K562 (cell line): ENCODE measurements around the gene KRT35.

Experiments used
- CTCF ChIP-seq, 3 experiments: IDR thresholded peaks in 2 of 3; conservative IDR thresholded peaks in 1 of 3; 2 replicates each; pipeline ENCODE4 v1.5.1; 2011 to 2012; ENCODE audit warnings: low read length in 3 of 3, mild to moderate bottlenecking in 3 of 3, control low read depth in 2 of 3, improper control_type of control experiment in 1 of 3, inconsistent platforms in 1 of 3, low read depth in 1 of 3, mixed read lengths in 1 of 3, moderate library complexity in 1 of 3; ENCODE audit not compliant: insufficient read depth in 2 of 3
- FOXK2 ChIP-seq, 2 experiments: fragments of 450-650 bp; IDR thresholded peaks in 1 of 2; conservative IDR thresholded peaks in 1 of 2; 2 replicates each; pipeline ENCODE4 v1.6.1; 2016; ENCODE audit warnings: low read depth in 2 of 2, mild to moderate bottlenecking in 1 of 2
- POLR2A ChIP-seq: fragments of 450-650 bp; conservative IDR thresholded peaks from 2 replicates; pipeline ENCODE4 v1.6.1; 2016
- POLR3A ChIP-seq: IDR thresholded peaks from 2 replicates; pipeline ENCODE4 v1.6.1; 2011; ENCODE audit warnings: borderline replicate concordance, mild to moderate bottlenecking, moderate library complexity; ENCODE audit not compliant: insufficient read length, insufficient read depth; ENCODE audit errors: extremely low read depth
- REST ChIP-seq, 2 experiments: fragments of 450-650 bp; formaldehyde crosslinking in 1 of 2; IDR thresholded peaks; 2 replicates each; pipeline versions ENCODE4 v1.4.0 to v1.6.1; 2014 to 2020; ENCODE audit warnings: mild to moderate bottlenecking in 2 of 2, borderline replicate concordance in 1 of 2, low read depth in 1 of 2
- RFX1 ChIP-seq: fragments of 450-650 bp; IDR thresholded peaks from 2 replicates; pipeline ENCODE4 v1.6.1; 2016; ENCODE audit warnings: mild to moderate bottlenecking, moderate library complexity
- RNF2 ChIP-seq: sonication (generic); IDR thresholded peaks from 2 replicates; pipeline ENCODE4 v1.6.1; 2016
- SIRT6 ChIP-seq: IDR thresholded peaks from one replicate; pipeline ENCODE4 v1.6.1; 2012; ENCODE audit warnings: low read depth, mild to moderate bottlenecking, control low read depth, inconsistent platforms, low read length, moderate library complexity

- TF ChIP-seq RFX1 (no peak), REST (IDR thresholded peaks at IDR 0.05; ENCODE audit: borderline replicate concordance) (no peak), REST (CRISPR knock-in tag; IDR thresholded peaks at IDR 0.05; ENCODE audit: low read depth) (no peak), CTCF (IDR thresholded peaks at IDR 0.05 in 2 of 3, conservative IDR thresholded peaks at IDR 0.05 in 1 of 3; ENCODE audit: insufficient read depth in 2 of 3, low read depth in 1 of 3, low read length in 3 of 3) (no peak), POLR3A (no peak), SIRT6 (no peak), POLR2A (no peak), RNF2 (no peak), FOXK2 (conservative IDR thresholded peaks at IDR 0.05 in 1 of 2, IDR thresholded peaks at IDR 0.05 in 1 of 2; ENCODE audit: low read depth in 2 of 2) (no peak)
Observed at GRCh38 chr17:41434415-41434814, 46.5 kb downstream of the KRT35 start.
